HepG2 (cell line): ENCODE results near the gene COMT.

Source experiments
- ELK4 ChIP-seq: sonication (generic); formaldehyde crosslinking; IDR thresholded peaks from 2 replicates; pipeline ENCODE4 v1.9.0; 2021; ENCODE audit warnings: missing genetic modification reagents, borderline replicate concordance
- KIAA2018 ChIP-seq: sonication (generic); formaldehyde crosslinking; IDR thresholded peaks from 2 replicates; pipeline ENCODE4 v1.5.0; 2020; ENCODE audit warnings: mild to moderate bottlenecking, missing genetic modification reagents, borderline replicate concordance
- PHB2 ChIP-seq: fragments of 450-650 bp; IDR thresholded peaks from 2 replicates; pipeline ENCODE4 v1.6.1; 2018; ENCODE audit not compliant: partially characterized antibody
- REST ChIP-seq, 2 experiments: IDR thresholded peaks; 2 replicates each; pipeline ENCODE4 v1.6.1; 2011 to 2012; ENCODE audit warnings: low read length in 2 of 2, borderline replicate concordance in 1 of 2, low read depth in 1 of 2, mild to moderate bottlenecking in 1 of 2, moderate library complexity in 1 of 2
- RNF219 ChIP-seq: sonication (generic); formaldehyde crosslinking; IDR thresholded peaks from 2 replicates; pipeline ENCODE4 v1.5.0; 2020; ENCODE audit warnings: mild to moderate bottlenecking, missing genetic modification reagents
- SPEN ChIP-seq: sonication (generic); formaldehyde crosslinking; IDR thresholded peaks from 2 replicates; pipeline ENCODE4 v1.5.1; 2020; ENCODE audit warnings: low read depth, mild to moderate bottlenecking, missing genetic modification reagents
- U2AF2 ChIP-seq: fragments of 200-400 bp; formaldehyde crosslinking; IDR thresholded peaks from 2 replicates; pipeline ENCODE4 v1.6.1; 2017; ENCODE audit warnings: low read depth, mild to moderate bottlenecking, low read length
- ZNF207 ChIP-seq: fragments of 450-650 bp; IDR thresholded peaks from 2 replicates; pipeline ENCODE4 v1.6.1; 2016; ENCODE audit warnings: antibody characterized with exemption, borderline replicate concordance
- ZNF335 ChIP-seq: sonication (generic); formaldehyde crosslinking; IDR thresholded peaks from 2 replicates; pipeline ENCODE4 v1.4.0; 2020; ENCODE audit warnings: missing genetic modification reagents
- ZNF775 ChIP-seq: sonication (generic); formaldehyde crosslinking; IDR thresholded peaks from 2 replicates; pipeline ENCODE4 v1.4.0; 2020; ENCODE audit warnings: missing genetic modification reagents, mild to moderate bottlenecking, moderate library complexity, borderline replicate concordance
- TF ChIP-seq, protein P1 (sequence below): sonication (generic); formaldehyde crosslinking; IDR thresholded peaks from 2 replicates; pipeline ENCODE4 v1.5.0; 2020; ENCODE audit warnings: mild to moderate bottlenecking, missing genetic modification reagents, moderate library complexity

- TF ChIP-seq U2AF2 (no peak), ZNF335 (CRISPR knock-in tag) (no peak), REST (IDR thresholded peaks at IDR 0.05; ENCODE audit: borderline replicate concordance in 1 of 2, low read depth in 1 of 2, low read length in 2 of 2) (no peak), ZNF207 (no peak), ELK4 (no peak), PHB2 (no peak), RNF219 (CRISPR knock-in tag) (no peak), KIAA2018 (CRISPR knock-in tag) (no peak), SPEN (CRISPR knock-in tag) (no peak), ZNF775 (CRISPR knock-in tag) (no peak)
- TF ChIP-seq, protein P1, sequence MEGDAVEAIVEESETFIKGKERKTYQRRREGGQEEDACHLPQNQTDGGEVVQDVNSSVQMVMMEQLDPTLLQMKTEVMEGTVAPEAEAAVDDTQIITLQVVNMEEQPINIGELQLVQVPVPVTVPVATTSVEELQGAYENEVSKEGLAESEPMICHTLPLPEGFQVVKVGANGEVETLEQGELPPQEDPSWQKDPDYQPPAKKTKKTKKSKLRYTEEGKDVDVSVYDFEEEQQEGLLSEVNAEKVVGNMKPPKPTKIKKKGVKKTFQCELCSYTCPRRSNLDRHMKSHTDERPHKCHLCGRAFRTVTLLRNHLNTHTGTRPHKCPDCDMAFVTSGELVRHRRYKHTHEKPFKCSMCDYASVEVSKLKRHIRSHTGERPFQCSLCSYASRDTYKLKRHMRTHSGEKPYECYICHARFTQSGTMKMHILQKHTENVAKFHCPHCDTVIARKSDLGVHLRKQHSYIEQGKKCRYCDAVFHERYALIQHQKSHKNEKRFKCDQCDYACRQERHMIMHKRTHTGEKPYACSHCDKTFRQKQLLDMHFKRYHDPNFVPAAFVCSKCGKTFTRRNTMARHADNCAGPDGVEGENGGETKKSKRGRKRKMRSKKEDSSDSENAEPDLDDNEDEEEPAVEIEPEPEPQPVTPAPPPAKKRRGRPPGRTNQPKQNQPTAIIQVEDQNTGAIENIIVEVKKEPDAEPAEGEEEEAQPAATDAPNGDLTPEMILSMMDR, result no peak
Measured at GRCh38 chr22:19903513-19903912, 38.1 kb upstream of the COMT start.
